ENCODE measurements around the gene LRRC59. TPM values are rescaled to one million over a fixed set of nuclear protein-coding genes. Genes with fewer than 3 reads are reported as not detected.

LRRC59 gene
- total and polyA plus RNA-seq, 2 of the 13 experiments (the other 11 are each of a cell fraction or from before 2014, with no cell fraction given): 87.3 to 222 TPM

- H3K36me3 ChIP-seq (replicated peaks in 1 of 2; ENCODE audit: control insufficient read depth in 1 of 2, insufficient read depth in 2 of 2, low read length in 2 of 2): no peaks in the 10 kb centered on the region
- ATAC-seq: no peak
- DNase-seq (ENCODE audit: low spot score): peak; percentile 89
- H3K9ac ChIP-seq (ENCODE audit: insufficient read depth, low read depth, low read length): no peak overlapping the region
- FAIRE-seq: peak; percentile 69
- H3K27me3 ChIP-seq (ENCODE audit: control insufficient read depth in 1 of 2, insufficient read depth in 2 of 2, low read length in 2 of 2): no peaks in the 10 kb centered on the region; a peak in 1 of 5 replicates
- intact Hi-C loops (cut with micrococcal nuclease; ENCODE audit: unreplicated experiment): loop anchor here (1.0 kb wide), 1 partner anchor 25 kb away; the partner anchor contains the start of gene LRRC59
- 4% methylated on average over 2 of the region's 2 CpGs for WGBS (ENCODE audit: low lambda C conversion rate)
- H3K27ac ChIP-seq (ENCODE audit: extremely low read length, insufficient read depth, low read length): peak overlapping the region; percentile 42
- no peaks in the 10 kb centered on the region for H3K9me3 ChIP-seq (ENCODE audit: low read length)
- ChIA-PET CTCF (ENCODE audit: low intra/inter-chr PET ratio, low total read pairs) (no interaction called here), POLR2A (interaction anchor here (3.6 kb wide), 1 partner anchor 25 kb away, joined by 29 read pairs; the partner anchor contains the start of gene LRRC59)
- H4K20me1 ChIP-seq (ENCODE audit: insufficient read depth, low read length): no peaks in the 10 kb centered on the region
- no peak overlapping the region for H2AFZ ChIP-seq (ENCODE audit: low read length)
- peaks cover 69% of the 10 kb centered on the region for H3K4me1 ChIP-seq (ENCODE audit: insufficient read depth, low read length)
- no peak overlapping the region for H3K4me3 ChIP-seq (replicated peaks in 1 of 3; ENCODE audit: insufficient read depth in 1 of 3, low read depth in 2 of 3, low read length in 3 of 3)
- H3K79me2 ChIP-seq (ENCODE audit: insufficient read depth, low read length): peaks cover 14% of the 10 kb centered on the region
- H3K4me2 ChIP-seq (ENCODE audit: low read depth, low read length): peak overlapping the region; percentile 100
- in situ Hi-C loops (cut with HindIII; ENCODE audit: extremely low pct_ligation_motif_present, low pct_unique_long_range_greater_than_20kb): no loop called here
- BruUV-seq (replicated peaks): no TSS peak
- TF ChIP-seq ZNF24 (IDR thresholded peaks at IDR 0.05): 0 out of 2 replicates have a peak, but pooled peaks have one; percentile 66
- no peak for TF ChIP-seq FOXA1 (IDR thresholded peaks at IDR 0.05)
- peak; percentile 66; the same call in 1 of the 2 replicates for TF ChIP-seq FOXA1 (CRISPR knock-in tag; IDR thresholded peaks at IDR 0.05)
- TF ChIP-seq FOXK1 (CRISPR knock-in tag; IDR thresholded peaks at IDR 0.05; ENCODE audit: borderline replicate concordance, low read depth): peak; percentile 44; the same call in 1 of the 2 replicates
- no peak for TF ChIP-seq STAT6 (CRISPR knock-in tag; IDR thresholded peaks at IDR 0.05; ENCODE audit: borderline replicate concordance)
- TF ChIP-seq CBX5 (CRISPR knock-in tag; IDR thresholded peaks at IDR 0.05; ENCODE audit: borderline replicate concordance): no peak
- TF ChIP-seq MIER2 (CRISPR knock-in tag; IDR thresholded peaks at IDR 0.05): 0 out of 2 replicates have a peak, but pooled peaks have one; percentile 36
- peak; percentile 36; the same call in 1 of the 2 replicates for TF ChIP-seq CEBPG (CRISPR knock-in tag; IDR thresholded peaks at IDR 0.05)
- peak; percentile 67; the same call in 1 of the 2 replicates for TF ChIP-seq TARDBP (CRISPR knock-in tag; IDR thresholded peaks at IDR 0.05)
- peak; percentile 45; the same call in 1 of the 2 replicates for TF ChIP-seq HMG20A (CRISPR knock-in tag; IDR thresholded peaks at IDR 0.05; ENCODE audit: borderline replicate concordance)
- TF ChIP-seq RBM22 (optimal IDR thresholded peaks at IDR 0.05; ENCODE audit: low read length): no peak
- 0 out of 2 replicates have a peak, but pooled peaks have one; percentile 21 for TF ChIP-seq DRAP1 (CRISPR knock-in tag; IDR thresholded peaks at IDR 0.05)
- TF ChIP-seq ELF3 (CRISPR knock-in tag; IDR thresholded peaks at IDR 0.05): peak; percentile 71
- TF ChIP-seq CEBPZ (IDR thresholded peaks at IDR 0.05; ENCODE audit: low read length): no peak
- TF ChIP-seq GATAD1 (CRISPR knock-in tag; IDR thresholded peaks at IDR 0.05): 0 out of 2 replicates have a peak, but pooled peaks have one; percentile 24
- TF ChIP-seq TFAP4 (IDR thresholded peaks at IDR 0.05; ENCODE audit: borderline replicate concordance, low read depth): no peak
- peak; percentile 73 for TF ChIP-seq SAP130 (CRISPR knock-in tag; IDR thresholded peaks at IDR 0.05; ENCODE audit: low read depth)
- TF ChIP-seq ZNF362 (CRISPR knock-in tag; IDR thresholded peaks at IDR 0.05; ENCODE audit: borderline replicate concordance): 0 out of 2 replicates have a peak, but pooled peaks have one; percentile 28
Observed at GRCh38 chr17:50422738-50423137, 25.4 kb upstream of the LRRC59 start.

Measured in HepG2 (cell line).